IMR-90 (cell line): ENCODE results near the gene IL21R. TPM values are rescaled to one million over a fixed set of nuclear protein-coding genes. Genes with fewer than 3 reads are reported as not detected.

ENCODE experiments used
- ATAC-seq: fragments of 200-7000 bp; cut with Tn5 transposase; 2 replicates; pipeline ENCODE4 v1.9.1; 2020; ENCODE audit warnings: low read depth, mild to moderate bottlenecking, moderate library complexity
- BruUV-seq: library from RNA; stranded (reverse); fragments of 400-500 nt; replicated peaks from 2 replicates; lab custom pipeline; 2021; lab: Mats Ljungman, UMichigan
- CTCF ChIA-PET: fragments of 300-600 bp; formaldehyde crosslinking; extraction: SDS; loops from one replicate; lab custom pipeline; 2021; ENCODE audit warnings: antibody characterized with exemption; lab: Yijun Ruan, JAX
- POLR2A ChIA-PET: fragments of 300-600 bp; sonication (Branson Sonifier 250); formaldehyde crosslinking; loops from one replicate; lab custom pipeline; 2022; ENCODE audit warnings: antibody characterized with exemption; ENCODE audit not compliant: unreplicated experiment; lab: Charles Lee
- DNase-seq: peaks from one replicate; pipeline ENCODE4 v3.0.0; 2013
- H2AFZ ChIP-seq: replicated peaks from 2 replicates; pipeline ENCODE3; 2013; ENCODE audit warnings: low read length, mild to moderate bottlenecking; ENCODE audit not compliant: poor library complexity
- H2AK5ac ChIP-seq: 2 replicates; pipeline ENCODE4 v1.6.1; 2013; ENCODE audit warnings: low read depth, low read length, inconsistent platforms
- H2AK9ac ChIP-seq: replicated peaks from 2 replicates; pipeline ENCODE3; 2013; ENCODE audit warnings: mild to moderate bottlenecking, low read depth, low read length, moderate library complexity; ENCODE audit not compliant: poor library complexity
- H2BK120ac ChIP-seq: 2 replicates; pipeline ENCODE4 v1.6.1; 2013; ENCODE audit warnings: low read depth, low read length, inconsistent platforms
- H2BK15ac ChIP-seq: 3 replicates; pipeline ENCODE4 v1.6.1; 2013; ENCODE audit warnings: low read depth, low read length, inconsistent platforms
- H2BK20ac ChIP-seq: 2 replicates; pipeline ENCODE4 v1.6.1; 2013; ENCODE audit warnings: low read depth, mild to moderate bottlenecking, inconsistent platforms, low read length, moderate library complexity
- H2BK5ac ChIP-seq: 2 replicates; pipeline ENCODE4 v1.6.1; 2013; ENCODE audit warnings: mild to moderate bottlenecking, low read depth, low read length, inconsistent platforms; ENCODE audit not compliant: poor library complexity, severe bottlenecking
- H3K14ac ChIP-seq: replicated peaks from 2 replicates; pipeline ENCODE4 v1.6.1; 2013; ENCODE audit warnings: low read depth, low read length, inconsistent platforms
- H3K18ac ChIP-seq: 2 replicates; pipeline ENCODE4 v1.6.1; 2013; ENCODE audit warnings: low read depth, low read length, control low read depth
- H3K23ac ChIP-seq: 2 replicates; pipeline ENCODE4 v1.6.1; 2013; ENCODE audit warnings: low read depth, low read length, inconsistent platforms
- H3K27ac ChIP-seq: 2 replicates; pipeline ENCODE4 v1.5.1; 2013; ENCODE audit warnings: mild to moderate bottlenecking, control low read depth, low read length; ENCODE audit not compliant: insufficient read depth
- H3K27me3 ChIP-seq: 2 replicates; pipeline ENCODE4 v1.6.1; 2013; ENCODE audit warnings: low read length; ENCODE audit not compliant: control insufficient read depth, insufficient read depth
- H3K36me3 ChIP-seq: 2 replicates; pipeline ENCODE4 v1.6.1; 2013; ENCODE audit warnings: low read length, mixed read lengths; ENCODE audit not compliant: control insufficient read depth, insufficient read depth
- H3K4ac ChIP-seq: 2 replicates; pipeline ENCODE4 v1.6.1; 2013; ENCODE audit warnings: low read depth, low read length, inconsistent platforms
- H3K4me1 ChIP-seq: 2 replicates; pipeline ENCODE4 v1.6.1; 2013; ENCODE audit warnings: low read length, mixed read lengths; ENCODE audit not compliant: control insufficient read depth, insufficient read depth
- H3K4me2 ChIP-seq: 2 replicates; pipeline ENCODE4 v1.6.1; 2013; ENCODE audit warnings: low read depth, mild to moderate bottlenecking, control low read depth, low read length, moderate library complexity
- H3K4me3 ChIP-seq: 2 replicates; pipeline ENCODE4 v1.5.1; 2013; ENCODE audit warnings: low read depth, mild to moderate bottlenecking, control low read depth, low read length, moderate library complexity; ENCODE audit not compliant: insufficient read depth
- H3K56ac ChIP-seq: 2 replicates; pipeline ENCODE4 v1.6.1; 2013; ENCODE audit warnings: low read length, inconsistent platforms; ENCODE audit not compliant: insufficient read depth; ENCODE audit errors: extremely low read depth
- H3K79me1 ChIP-seq, 2 experiments: 2 replicates each; pipeline ENCODE4 v1.6.1; 2013; ENCODE audit warnings: low read length in 2 of 2, inconsistent platforms in 1 of 2, low read depth in 1 of 2
- H3K9ac ChIP-seq: 2 replicates; pipeline ENCODE4 v1.6.1; 2013; ENCODE audit warnings: low read depth, low read length, control low read depth
- H3K9me1 ChIP-seq: 2 replicates; pipeline ENCODE4 v1.6.1; 2013; ENCODE audit warnings: low read length, inconsistent platforms; ENCODE audit not compliant: insufficient read depth
- H3K9me3 ChIP-seq: 2 replicates; pipeline ENCODE4 v1.6.1; 2013; ENCODE audit warnings: low read length; ENCODE audit not compliant: control insufficient read depth, insufficient read depth
- H4K20me1 ChIP-seq: 2 replicates; pipeline ENCODE4 v1.6.1; 2013; ENCODE audit warnings: low read length, inconsistent platforms; ENCODE audit not compliant: insufficient read depth
- H4K5ac ChIP-seq: 2 replicates; pipeline ENCODE4 v1.6.1; 2013; ENCODE audit warnings: mild to moderate bottlenecking, low read depth, low read length, control low read depth
- H4K8ac ChIP-seq, 2 experiments: 2 replicates each; pipeline ENCODE4 v1.6.1; 2013; ENCODE audit warnings: low read depth in 2 of 2, low read length in 2 of 2, control low read depth in 1 of 2, inconsistent platforms in 1 of 2
- H4K91ac ChIP-seq: 2 replicates; pipeline ENCODE4 v1.6.1; 2013; ENCODE audit warnings: low read depth, low read length, inconsistent platforms; ENCODE audit not compliant: insufficient read depth
- BHLHE40 ChIP-seq: fragments of 150-350 bp; IDR thresholded peaks from 2 replicates; pipeline ENCODE4 v1.6.1; 2016; ENCODE audit warnings: mild to moderate bottlenecking, low read depth, low read length
- CHD1 ChIP-seq: IDR thresholded peaks from 2 replicates; pipeline ENCODE4 v1.6.1; 2012; ENCODE audit warnings: low read depth, low read length, improper control_type of control experiment
- MAZ ChIP-seq: IDR thresholded peaks from 2 replicates; pipeline ENCODE4 v1.6.1; 2012; ENCODE audit warnings: low read depth, mild to moderate bottlenecking, low read length, improper control_type of control experiment, moderate library complexity, borderline replicate concordance
- NFE2L2 ChIP-seq: fragments of 150-350 bp; IDR thresholded peaks from 2 replicates; pipeline ENCODE4 v1.6.1; 2016; ENCODE audit warnings: low read depth, mild to moderate bottlenecking, low read length
- POLR2A ChIP-seq: IDR thresholded peaks from 2 replicates; pipeline ENCODE4 v1.6.1; 2012; ENCODE audit warnings: mild to moderate bottlenecking, low read depth, low read length
- RAD21 ChIP-seq: IDR thresholded peaks from 2 replicates; pipeline ENCODE4 v1.6.1; 2012; ENCODE audit warnings: low read length, improper control_type of control experiment
- SMC3 ChIP-seq: fragments of 150-350 bp; IDR thresholded peaks from 2 replicates; pipeline ENCODE4 v1.6.1; 2016; ENCODE audit warnings: low read depth, mild to moderate bottlenecking, antibody characterized with exemption, low read length, moderate library complexity
- WGBS, 2 experiments: methylation state at CpG; one replicate each; pipeline versions ENCODE4 v1.1.5 to v1.1.7; 2013; ENCODE audit warnings: missing lambda C conversion rate in 2 of 2; ENCODE audit not compliant: insufficient read length in 1 of 2; ENCODE audit errors: extremely low coverage in 2 of 2; 5-methylcytosine and 5-hydroxymethylcytosine counted together
- dilution Hi-C: fragments of 300-500 bp; cut with HindIII; formaldehyde crosslinking; loops from one replicate; pipeline ENCODE4 v1.14.3; 2018; ENCODE audit warnings: low sequenced_read_pairs; ENCODE audit not compliant: unreplicated experiment
- in situ Hi-C: fragments of 300-500 bp; cut with MboI; formaldehyde crosslinking; loops from 3 replicates; pipeline ENCODE4 v1.14.3; 2019; ENCODE audit warnings: low sequenced_read_pairs, inconsistent platforms, mixed read lengths
- intact Hi-C: fragments of 100-400 bp; cut with micrococcal nuclease; formaldehyde crosslinking; loops from 2 replicates; pipeline ENCODE4 v1.10.0; 2022
- polyA plus RNA-seq, 3 experiments: library from polyadenylated mRNA; depleted of rRNA; stranded (reverse); fragments of >200 nt; gene quantifications; 2 replicates each; pipeline ENCODE4 v1.2.3, GENCODE V29; 2012; ENCODE audit warnings: low replicate concordance in 1 of 3
- total RNA-seq: library from RNA; depleted of rRNA; stranded (reverse); fragments of >200 nt; gene quantifications from 2 replicates; pipeline ENCODE4 v1.2.3, GENCODE V29; 2012
- TF ChIP-seq, protein P1 (sequence below): fragments of 150-350 bp; IDR thresholded peaks from 2 replicates; pipeline ENCODE4 v1.6.1; 2017; ENCODE audit warnings: mild to moderate bottlenecking, antibody characterized with exemption, low read length, low read depth
- TF ChIP-seq, protein P2 (sequence below): fragments of 150-350 bp; IDR thresholded peaks from 2 replicates; pipeline ENCODE4 v1.6.1; 2016; ENCODE audit warnings: low read depth, mild to moderate bottlenecking, low read length, moderate library complexity, borderline replicate concordance

Gene IL21R
- total and polyA plus RNA-seq, 2 of the 4 experiments (the other 2 are of a cell fraction), result 0.72 to 0.97 TPM

DNA sequence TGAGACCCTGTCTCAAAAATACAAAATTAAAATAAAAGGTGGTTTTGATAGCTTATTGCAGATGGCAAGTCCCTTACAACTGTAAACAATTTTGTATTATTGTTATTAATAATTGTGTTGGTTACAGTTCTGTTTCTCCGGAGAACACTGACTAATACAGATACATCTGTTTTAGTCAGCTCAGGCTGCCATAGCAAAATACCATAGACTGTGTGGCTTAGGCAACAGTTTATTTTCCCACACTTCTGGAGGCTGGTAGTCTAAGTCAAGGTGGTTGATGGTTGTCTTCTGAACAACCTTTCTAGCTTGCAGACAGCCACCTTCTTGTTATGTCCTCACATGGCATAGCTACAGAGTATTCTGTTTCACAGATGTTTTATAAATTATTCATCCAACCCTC lies 14.2 kb upstream of the IL21R start:
- POLR2A ChIA-PET, result no interaction called here

More for the DNA sequence above, 14.2 kb upstream of the IL21R start:
- no TSS peak for BruUV-seq
- Histone ChIP-seq H3K4me1 (no peaks in the 10 kb centered on the region), H2AK9ac (no peak overlapping the region), H3K4me2 (no peak overlapping the region), H3K56ac (no peak overlapping the region), H2BK15ac (no peak overlapping the region), H3K18ac (no peak overlapping the region), H3K27me3 (no peaks in the 10 kb centered on the region), H3K9me1 (no peaks in the 10 kb centered on the region), H2AFZ (no peak overlapping the region), H4K91ac (no peak overlapping the region), H3K4me3 (no peak overlapping the region), H2AK5ac (no peak overlapping the region), H4K5ac (no peak overlapping the region), H2BK20ac (no peak overlapping the region), H3K79me1 (no peaks in the 10 kb centered on the region), H3K36me3 (no peaks in the 10 kb centered on the region), H2BK120ac (no peak overlapping the region), H4K8ac (no peak overlapping the region), H3K9me3 (peaks cover 17% of the 10 kb centered on the region), H3K23ac (no peak overlapping the region), H3K14ac (no peak overlapping the region), H3K9ac (no peak overlapping the region), H2BK5ac (no peak overlapping the region), H4K20me1 (no peaks in the 10 kb centered on the region), H3K27ac (no peak overlapping the region), H3K4ac (no peak overlapping the region)
- dilution Hi-C loops (no loop called here), intact Hi-C loops (no loop called here), in situ Hi-C loops (loop anchor here (25.0 kb wide), 1 partner anchor 1550 kb away; no protein-coding TSS in a partner anchor)
- no peak for TF ChIP-seq POLR2A
- TF ChIP-seq, protein P1, sequence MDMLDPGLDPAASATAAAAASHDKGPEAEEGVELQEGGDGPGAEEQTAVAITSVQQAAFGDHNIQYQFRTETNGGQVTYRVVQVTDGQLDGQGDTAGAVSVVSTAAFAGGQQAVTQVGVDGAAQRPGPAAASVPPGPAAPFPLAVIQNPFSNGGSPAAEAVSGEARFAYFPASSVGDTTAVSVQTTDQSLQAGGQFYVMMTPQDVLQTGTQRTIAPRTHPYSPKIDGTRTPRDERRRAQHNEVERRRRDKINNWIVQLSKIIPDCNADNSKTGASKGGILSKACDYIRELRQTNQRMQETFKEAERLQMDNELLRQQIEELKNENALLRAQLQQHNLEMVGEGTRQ, result no peak
- TF ChIP-seq BHLHE40, result no peak
- no peak for TF ChIP-seq CHD1
- no peak for TF ChIP-seq NFE2L2
- TF ChIP-seq SMC3, result no peak
- TF ChIP-seq, protein P2, sequence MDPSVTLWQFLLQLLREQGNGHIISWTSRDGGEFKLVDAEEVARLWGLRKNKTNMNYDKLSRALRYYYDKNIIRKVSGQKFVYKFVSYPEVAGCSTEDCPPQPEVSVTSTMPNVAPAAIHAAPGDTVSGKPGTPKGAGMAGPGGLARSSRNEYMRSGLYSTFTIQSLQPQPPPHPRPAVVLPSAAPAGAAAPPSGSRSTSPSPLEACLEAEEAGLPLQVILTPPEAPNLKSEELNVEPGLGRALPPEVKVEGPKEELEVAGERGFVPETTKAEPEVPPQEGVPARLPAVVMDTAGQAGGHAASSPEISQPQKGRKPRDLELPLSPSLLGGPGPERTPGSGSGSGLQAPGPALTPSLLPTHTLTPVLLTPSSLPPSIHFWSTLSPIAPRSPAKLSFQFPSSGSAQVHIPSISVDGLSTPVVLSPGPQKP, result no peak
- TF ChIP-seq RAD21, result no peak
- TF ChIP-seq MAZ, result no peak
- CTCF ChIA-PET, result interaction anchor here (0.8 kb wide), 1 partner anchor 12 kb away, joined by 3 read pairs; no protein-coding TSS in a partner anchor
- DNase-seq (no peak), ATAC-seq (peak; percentile 76)
- WGBS, 2 experiments, result no CpG with 5 or more reads among the region's 1 CpG
